Measurements from ENCODE around the gene FST. TPM values are rescaled to one million over a fixed set of nuclear protein-coding genes. Genes with fewer than 3 reads are reported as not detected.

Gene FST
- total and polyA plus RNA-seq, 11 donors, result 0.22 to 4.8 (median 2.0) TPM

Other genes with a start within 250 kb of the FST start
- gene NDUFS4, start 80.0 kb downstream of the FST start, total RNA-seq, result 100 to 1,000 TPM; 109 to 259 (median 185) TPM
- gene NDUFS4, start 80.0 kb downstream of the FST start, polyA plus RNA-seq, result 100 to 1,000 TPM; 134 to 209 TPM